ENCODE results near the gene PLEKHM3.

GRCh38 chr2:207929923-207930322 is 95.4 kb downstream of the PLEKHM3 start:
- no peak for TF ChIP-seq CTCF (conservative IDR thresholded peaks at IDR 0.05; ENCODE audit: low read depth, low read length)
- no peak for TF ChIP-seq EZH2 (IDR thresholded peaks at IDR 0.05; ENCODE audit: borderline replicate concordance, low read depth, low read length, poor library complexity, severe bottlenecking)

Data from A673 (cell line).